HepG2 (cell line): ENCODE results near the gene DHRS11. TPM values are rescaled to one million over a fixed set of nuclear protein-coding genes. Genes with fewer than 3 reads are reported as not detected.
A peak's percentile ranks its signal among the peaks of the same experiment; 100 is the strongest.

Experiments
- ATAC-seq: fragments of 200-7000 bp; cut with Tn5 transposase; 3 replicates; pipeline ENCODE4 v1.9.1; 2020; ENCODE audit warnings: mild to moderate bottlenecking, moderate library complexity
- BruUV-seq: library from RNA; stranded (reverse); fragments of 400-500 nt; replicated peaks from 2 replicates; lab custom pipeline; 2021; lab: Mats Ljungman, UMichigan
- CTCF ChIA-PET: fragments of 300-600 bp; formaldehyde crosslinking; extraction: SDS; loops from one replicate; lab custom pipeline; 2021; ENCODE audit warnings: low total read pairs, inconsistent platforms, low intra/inter-chr PET ratio; lab: Yijun Ruan, JAX
- POLR2A ChIA-PET: fragments of 350-600 bp; sonication (Branson Sonifier 250); formaldehyde crosslinking; loops from one replicate; lab custom pipeline; 2020; ENCODE audit warnings: antibody characterized with exemption, inconsistent platforms; lab: Yijun Ruan, JAX
- DNase-seq: peaks from one replicate; pipeline ENCODE4 v3.0.0-alpha.2; 2015; ENCODE audit warnings: low spot score
- FAIRE-seq: peaks from 3 replicates; lab custom pipeline; 2011; peaks lifted over from hg19 to GRCh38; lab: Jason Lieb, UNC
- H2AFZ ChIP-seq: one replicate; pipeline ENCODE4 v1.6.1; 2011; ENCODE audit warnings: low read length, inconsistent platforms
- H3K27ac ChIP-seq: fragments of 300-600 bp; 3 replicates; pipeline ENCODE4 v1.8.0; 2011; ENCODE audit warnings: mixed run types, mild to moderate bottlenecking, mixed read lengths, low read length, inconsistent platforms; ENCODE audit not compliant: insufficient read depth; ENCODE audit errors: extremely low read length
- H3K27me3 ChIP-seq, 2 experiments: fragments of 200-600 bp in 1 of 2; 2 replicates in 1 of 2; 3 replicates in 1 of 2; pipeline versions ENCODE4 v1.6.0 to v1.8.0; 2011; ENCODE audit warnings: low read length in 2 of 2, mild to moderate bottlenecking in 2 of 2, moderate library complexity in 2 of 2, inconsistent platforms in 1 of 2; ENCODE audit not compliant: insufficient read depth in 2 of 2, control insufficient read depth in 1 of 2
- H3K36me3 ChIP-seq, 2 experiments: fragments of 200-600 bp in 1 of 2; replicated peaks in 1 of 2; 2 replicates in 1 of 2; 3 replicates in 1 of 2; pipeline versions ENCODE4 v1.5.1 to v1.8.0; 2011; ENCODE audit warnings: low read length in 2 of 2, inconsistent platforms in 1 of 2; ENCODE audit not compliant: insufficient read depth in 2 of 2, control insufficient read depth in 1 of 2
- H3K4me1 ChIP-seq: 2 replicates; pipeline ENCODE4 v1.5.1; 2012; ENCODE audit warnings: low read length, inconsistent platforms; ENCODE audit not compliant: insufficient read depth
- H3K4me2 ChIP-seq: 2 replicates; pipeline ENCODE4 v1.6.0; 2011; ENCODE audit warnings: low read depth, low read length, inconsistent platforms
- H3K4me3 ChIP-seq, 3 experiments: fragments of 200-600 bp in 1 of 3; sonication (generic), shearing (Covaris generic) in 1 of 3; replicated peaks in 1 of 3; 2 replicates each; pipeline ENCODE4 v1.5.1; 2011 to 2016; ENCODE audit warnings: low read length in 3 of 3, inconsistent platforms in 2 of 3, low read depth in 2 of 3, mild to moderate bottlenecking in 2 of 3, control low read depth in 1 of 3, mixed read lengths in 1 of 3; ENCODE audit not compliant: insufficient read depth in 1 of 3
- H3K79me2 ChIP-seq: one replicate; pipeline ENCODE4 v1.6.1; 2011; ENCODE audit warnings: low read length, inconsistent platforms; ENCODE audit not compliant: insufficient read depth
- H3K9ac ChIP-seq: 2 replicates; pipeline ENCODE4 v1.6.0; 2011; ENCODE audit warnings: mild to moderate bottlenecking, low read depth, low read length, inconsistent platforms; ENCODE audit not compliant: insufficient read depth
- H3K9me3 ChIP-seq: 2 replicates; pipeline ENCODE4 v1.5.1; 2012; ENCODE audit warnings: mild to moderate bottlenecking, low read length
- H4K20me1 ChIP-seq: 2 replicates; pipeline ENCODE4 v1.6.0; 2011; ENCODE audit warnings: inconsistent platforms, mild to moderate bottlenecking, low read length, moderate library complexity; ENCODE audit not compliant: insufficient read depth
- CAMTA2 ChIP-seq: sonication (generic); formaldehyde crosslinking; IDR thresholded peaks from 2 replicates; pipeline ENCODE4 v1.4.0; 2020; ENCODE audit warnings: mild to moderate bottlenecking, missing genetic modification reagents, borderline replicate concordance
- FOXA3 ChIP-seq: IDR thresholded peaks from 2 replicates; pipeline ENCODE4 v1.6.1; 2016; ENCODE audit warnings: missing genetic modification reagents, missing compliant biosample characterization
- HNRNPUL1 ChIP-seq: fragments of 200-400 bp; formaldehyde crosslinking; IDR thresholded peaks from 2 replicates; pipeline ENCODE4 v1.6.1; 2017; ENCODE audit warnings: low read depth, mild to moderate bottlenecking, low read length, moderate library complexity
- KDM5A ChIP-seq: fragments of 200-600 bp; sonication (generic); IDR thresholded peaks from 2 replicates; pipeline ENCODE4 v1.7.0; 2018; ENCODE audit warnings: antibody characterized with exemption, mild to moderate bottlenecking, low read length, borderline replicate concordance
- MEF2D ChIP-seq: sonication (generic); formaldehyde crosslinking; IDR thresholded peaks from 2 replicates; pipeline ENCODE4 v1.5.1; 2020; ENCODE audit warnings: mild to moderate bottlenecking, missing genetic modification reagents
- NBN ChIP-seq: fragments of 450-650 bp; conservative IDR thresholded peaks from 2 replicates; pipeline ENCODE4 v1.6.1; 2017
- NCOR1 ChIP-seq: fragments of 200-600 bp; sonication (generic); IDR thresholded peaks from 2 replicates; pipeline ENCODE4 v1.7.0; 2017; ENCODE audit warnings: antibody characterized with exemption, low read length, borderline replicate concordance
- TFDP2 ChIP-seq: sonication (generic); formaldehyde crosslinking; IDR thresholded peaks from 2 replicates; pipeline ENCODE4 v1.4.0; 2020; ENCODE audit warnings: missing genetic modification reagents
- THAP11 ChIP-seq: IDR thresholded peaks from 2 replicates; pipeline ENCODE4 v1.6.1; 2016; ENCODE audit warnings: missing biosample characterization, missing genetic modification reagents
- ZHX2 ChIP-seq, 2 experiments: sonication (generic) in 1 of 2; formaldehyde crosslinking in 1 of 2; IDR thresholded peaks; 2 replicates each; pipeline versions ENCODE4 v1.6.1 to v1.9.0; 2014 to 2022; ENCODE audit warnings: antibody characterized with exemption in 1 of 2, borderline replicate concordance in 1 of 2, inconsistent platforms in 1 of 2, low read depth in 1 of 2, missing genetic modification reagents in 1 of 2
- ZNF143 ChIP-seq: sonication (generic); formaldehyde crosslinking; IDR thresholded peaks from 2 replicates; pipeline ENCODE4 v1.4.0; 2020; ENCODE audit warnings: missing genetic modification reagents
- ZNF430 ChIP-seq: sonication (generic); formaldehyde crosslinking; IDR thresholded peaks from 2 replicates; pipeline ENCODE4 v1.9.0; 2021; ENCODE audit warnings: mild to moderate bottlenecking, missing genetic modification reagents
- ZNF431 ChIP-seq: sonication (generic); formaldehyde crosslinking; IDR thresholded peaks from 2 replicates; pipeline ENCODE4 v1.9.0; 2022; ENCODE audit warnings: missing genetic modification reagents, low read depth, mild to moderate bottlenecking, borderline replicate concordance
- ZNF570 ChIP-seq: sonication (generic); formaldehyde crosslinking; IDR thresholded peaks from 2 replicates; pipeline ENCODE4 v1.4.0; 2020; ENCODE audit warnings: mild to moderate bottlenecking, missing genetic modification reagents, borderline replicate concordance
- ZSCAN20 ChIP-seq: sonication (generic); formaldehyde crosslinking; IDR thresholded peaks from 2 replicates; pipeline ENCODE4 v1.4.0; 2020; ENCODE audit warnings: missing genetic modification reagents, mild to moderate bottlenecking, borderline replicate concordance
- WGBS: methylation state at CpG from one replicate; pipeline ENCODE4 v1.1.6; 2017; ENCODE audit warnings: low lambda C conversion rate; 5-methylcytosine and 5-hydroxymethylcytosine counted together
- in situ Hi-C: cut with HindIII; loops from 2 replicates; pipeline ENCODE4 v1.10.0; 2017; ENCODE audit warnings: low pct_unique_long_range_greater_than_20kb; ENCODE audit not compliant: extremely low pct_ligation_motif_present
- intact Hi-C: fragments of 100-400 bp; cut with micrococcal nuclease; formaldehyde crosslinking; loops from one replicate; pipeline ENCODE4 v1.10.0; 2022; ENCODE audit not compliant: unreplicated experiment
- polyA plus RNA-seq, 8 experiments: library from polyadenylated mRNA; depleted of rRNA in 3 of 8; stranded (reverse) in 7 of 8; unstranded in 1 of 8; fragments of >200 nt; fragmentation: Illumina TruSeq in 4 of 8; extraction: Trizol in 4 of 8; gene quantifications; 2 replicates each; pipeline versions ENCODE4 v1.2.1 to v1.2.3, GENCODE V29; 2011 to 2016; ENCODE audit warnings: low read depth in 4 of 8, missing spikeins in 1 of 8, mixed read lengths in 1 of 8; ENCODE audit not compliant: insufficient read depth in 1 of 8
- total RNA-seq, 5 experiments: library from RNA; depleted of rRNA; stranded (reverse); fragments of >200 nt; fragmentation: Illumina TruSeq; extraction: Trizol; gene quantifications; 2 replicates each; pipeline ENCODE4 v1.2.3, GENCODE V29; 2016; ENCODE audit warnings: low read depth in 1 of 5

DHRS11 gene
- total and polyA plus RNA-seq, 2 of the 13 experiments (the other 11 are each of a cell fraction or from before 2014, with no cell fraction given) = 28.4 to 41.9 TPM

GRCh38 chr17:36544307-36545076 is 47.2 kb upstream of the DHRS11 start, which contains the start of gene GGNBP2 (continued):
- TF ChIP-seq TFDP2 = peak; percentile 62; the same call in 1 of the 2 replicates
- peak; percentile 74; the same call in 1 of the 2 replicates for TF ChIP-seq KDM5A

GRCh38 chr17:36545077-36545464 is 46.6 kb upstream of the DHRS11 start:
- ATAC-seq (no peak), FAIRE-seq (no peak), DNase-seq (no peak)
- Histone ChIP-seq H3K79me2 (peaks cover 53% of the 10 kb centered on the region), H3K27ac (peak overlapping the region; percentile 100), H3K27me3 (peaks cover 0 to 5% of the 10 kb centered on the region in 2 experiments; a peak in 1 of 5 replicates), H3K9me3 (no peaks in the 10 kb centered on the region), H3K4me2 (peak overlapping the region; percentile 71), H3K36me3 (no peaks in the 10 kb centered on the region; a peak in 1 of 5 replicates), H2AFZ (no peak overlapping the region), H4K20me1 (peaks cover 31% of the 10 kb centered on the region), H3K4me3 (peak overlapping the region; percentile 88 to 100 (median 93)), H3K4me1 (peaks cover 33% of the 10 kb centered on the region), H3K9ac (peak overlapping the region; percentile 100)
- intact Hi-C loops = loop anchor here (5.0 kb wide), 1 partner anchor 47 kb away; the partner anchor contains the start of gene DHRS11
- in situ Hi-C loops = no loop called here
- ChIA-PET POLR2A (interaction anchor here (0.6 to 4.2 kb wide), 9 partner anchors 10 to 1074 kb away, joined by 3 to 107 read pairs (median 5); partner anchors contain the start of genes DHRS11, MRM1, MYO19 and PIGW), CTCF (no interaction called here)
- WGBS = no CpG with 5 or more reads among the region's 38 CpGs
- no TSS peak for BruUV-seq
- TF ChIP-seq FOXA3 = no peak
- no peak for TF ChIP-seq ZHX2 (IDR thresholded peaks at IDR 0.05; ENCODE audit: low read depth)
- TF ChIP-seq ZHX2 (CRISPR knock-in tag; IDR thresholded peaks at IDR 0.05; ENCODE audit: borderline replicate concordance) = no peak
- TF ChIP-seq ZNF431 (CRISPR knock-in tag) = no peak
- TF ChIP-seq ZSCAN20 = no peak
- no peak for TF ChIP-seq ZNF570 (CRISPR knock-in tag)
- no peak for TF ChIP-seq HNRNPUL1
- no peak for TF ChIP-seq THAP11 (CRISPR knock-in tag)
- TF ChIP-seq ZNF430 = peak; percentile 73; the same call in 1 of the 2 replicates
- TF ChIP-seq NCOR1 = no peak
- TF ChIP-seq MEF2D (CRISPR knock-in tag) = no peak
- TF ChIP-seq NBN = no peak
- TF ChIP-seq ZNF143 (CRISPR knock-in tag) = no peak; the same call in 1 of the 2 replicates
- no peak for TF ChIP-seq CAMTA2
